Hepatocyte (in vitro differentiated cells): ENCODE measurements around the gene CHD5.

Experiments
- CTCF ChIP-seq: fragments of 200-600 bp; sonication (generic); IDR thresholded peaks from 2 replicates; pipeline ENCODE4 v1.5.1; 2016; ENCODE audit warnings: antibody characterized with exemption, mild to moderate bottlenecking; ENCODE audit not compliant: poor library complexity
- EZH2 ChIP-seq: fragments of 200-600 bp; sonication (generic); IDR thresholded peaks from 2 replicates; pipeline ENCODE4 v1.6.1; 2016; ENCODE audit warnings: antibody characterized with exemption, mild to moderate bottlenecking, borderline replicate concordance
- EZH2phosphoT487 ChIP-seq: fragments of 200-600 bp; sonication (generic); IDR thresholded peaks from one replicate; pipeline ENCODE4 v1.6.1; 2018; ENCODE audit warnings: antibody characterized with exemption, mild to moderate bottlenecking, low read depth, moderate library complexity; ENCODE audit not compliant: unreplicated experiment, severe bottlenecking

DNA sequence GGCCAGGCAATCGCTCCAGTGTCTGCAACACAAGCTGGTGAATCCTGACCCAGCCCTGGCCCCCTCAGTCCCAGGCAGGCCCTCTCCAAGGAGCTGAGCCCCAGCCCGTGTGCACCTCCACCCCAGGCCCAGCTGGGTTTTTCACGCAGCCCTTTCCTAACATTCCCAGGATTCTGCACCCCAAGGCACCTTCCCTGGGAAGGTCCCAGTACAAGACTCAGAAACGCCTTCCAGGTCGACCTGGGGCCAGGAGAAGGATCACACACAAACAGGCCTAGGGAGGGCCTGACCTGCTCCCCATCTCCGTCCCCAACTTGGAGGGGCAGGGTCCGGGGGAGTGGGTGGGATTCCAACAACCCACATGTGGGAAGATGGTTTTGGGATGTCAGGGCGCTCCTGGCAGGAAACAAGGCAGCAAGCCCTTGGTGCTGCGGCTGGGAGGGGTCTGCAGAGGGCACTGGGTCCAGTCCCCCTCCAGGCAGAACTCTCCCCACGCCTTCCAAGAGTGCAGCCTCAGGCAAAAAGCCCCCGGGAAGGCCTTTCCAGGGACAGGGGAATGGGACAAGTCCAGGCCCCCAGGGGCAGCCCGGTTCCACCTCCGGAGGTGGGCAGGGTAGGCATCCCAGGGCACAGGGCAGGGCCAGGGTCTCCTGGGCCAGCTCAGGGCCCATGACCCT, 76.1 kb downstream of the CHD5 start:
- no peak for TF ChIP-seq EZH2
- no peak for TF ChIP-seq CTCF
- no peak for TF ChIP-seq EZH2phosphoT487
